Fibroblast of lung (primary cell): ENCODE data around the gene KCNK5. TPM values are rescaled to one million over a fixed set of nuclear protein-coding genes. Genes with fewer than 3 reads are reported as not detected.

Experiments used
- DNase-seq, 2 donors: peaks; one replicate each; pipeline versions ENCODE4 v3.0.0 to v3.0.0-alpha.2; 2010; ENCODE audit warnings: low read depth in 2 of 2
- H2AFZ ChIP-seq: 2 replicates; pipeline ENCODE4 v1.5.1; 2012; ENCODE audit warnings: low read length, control low read depth, inconsistent platforms
- H3K27ac ChIP-seq: 2 replicates; pipeline ENCODE4 v1.5.1; 2011; ENCODE audit warnings: low read length, control low read depth; ENCODE audit not compliant: insufficient read depth
- H3K27me3 ChIP-seq: 2 replicates; pipeline ENCODE4 v1.5.1; 2011; ENCODE audit warnings: mild to moderate bottlenecking, low read length; ENCODE audit not compliant: control insufficient read depth, insufficient read depth
- H3K36me3 ChIP-seq: 2 replicates; pipeline ENCODE4 v1.5.1; 2011; ENCODE audit warnings: low read length; ENCODE audit not compliant: control insufficient read depth, insufficient read depth
- H3K4me1 ChIP-seq: 2 replicates; pipeline ENCODE4 v1.5.1; 2011; ENCODE audit warnings: low read length; ENCODE audit not compliant: control insufficient read depth, insufficient read depth; ENCODE audit errors: extremely low read depth
- H3K4me2 ChIP-seq: 2 replicates; pipeline ENCODE4 v1.5.1; 2011; ENCODE audit warnings: low read length, control low read depth; ENCODE audit not compliant: insufficient read depth; ENCODE audit errors: extremely low read depth
- H3K4me3 ChIP-seq, 4 experiments: fragments of 200-600 bp in 1 of 4; sonication (generic) in 1 of 4; replicated peaks in 1 of 4; 2 replicates each; pipeline ENCODE4 v1.5.1; 2011 to 2016; ENCODE audit warnings: low read length in 4 of 4, low read depth in 3 of 4, mild to moderate bottlenecking in 3 of 4, control low read depth in 2 of 4, inconsistent platforms in 1 of 4, mixed read lengths in 1 of 4; ENCODE audit not compliant: insufficient read depth in 1 of 4; ENCODE audit errors: control extremely low read depth in 1 of 4
- H3K79me2 ChIP-seq: 2 replicates; pipeline ENCODE4 v1.5.1; 2012; ENCODE audit warnings: mild to moderate bottlenecking, low read length, inconsistent platforms; ENCODE audit not compliant: control insufficient read depth, insufficient read depth
- H3K9ac ChIP-seq: 2 replicates; pipeline ENCODE4 v1.5.1; 2011; ENCODE audit warnings: mild to moderate bottlenecking, low read length, control low read depth; ENCODE audit not compliant: insufficient read depth
- H3K9me3 ChIP-seq: 2 replicates; pipeline ENCODE4 v1.5.1; 2012; ENCODE audit warnings: low read depth, low read length; ENCODE audit not compliant: control insufficient read depth, insufficient read depth
- H4K20me1 ChIP-seq: 2 replicates; pipeline ENCODE4 v1.5.1; 2011; ENCODE audit warnings: low read length; ENCODE audit not compliant: control insufficient read depth, insufficient read depth; ENCODE audit errors: extremely low read depth
- EZH2 ChIP-seq: IDR thresholded peaks from 2 replicates; pipeline ENCODE4 v1.5.1; 2012; ENCODE audit warnings: low read length, control low read depth, mild to moderate bottlenecking; ENCODE audit errors: missing control alignments
- polyA plus RNA-seq, 2 donors: library from polyadenylated mRNA; depleted of rRNA in 1 of 2; stranded (reverse) in 1 of 2; unstranded in 1 of 2; fragments of >200 nt; gene quantifications; 2 replicates each; pipeline ENCODE4 v1.2.1, GENCODE V29; 2011 to 2012; ENCODE audit warnings: missing spikeins in 1 of 2
- total RNA-seq: library from RNA; depleted of rRNA; stranded (reverse); fragments of >200 nt; gene quantifications from 2 replicates; pipeline ENCODE4 v1.2.1, GENCODE V29; 2014
- TF ChIP-seq, protein P1 (sequence below), 2 donors: IDR thresholded peaks in 1 of 2; conservative IDR thresholded peaks in 1 of 2; 1 replicate in 1 of 2; 2 replicates in 1 of 2; pipeline ENCODE4 v1.5.1; 2011 to 2012; ENCODE audit warnings: low read length in 2 of 2, control low read depth in 1 of 2, inconsistent platforms in 1 of 2, low read depth in 1 of 2, mild to moderate bottlenecking in 1 of 2

Gene KCNK5
- total and polyA plus RNA-seq, 2 donors (not counting 1 experiment from before 2014, with no cell fraction given): under 0.01 to 0.02 TPM

DNA sequence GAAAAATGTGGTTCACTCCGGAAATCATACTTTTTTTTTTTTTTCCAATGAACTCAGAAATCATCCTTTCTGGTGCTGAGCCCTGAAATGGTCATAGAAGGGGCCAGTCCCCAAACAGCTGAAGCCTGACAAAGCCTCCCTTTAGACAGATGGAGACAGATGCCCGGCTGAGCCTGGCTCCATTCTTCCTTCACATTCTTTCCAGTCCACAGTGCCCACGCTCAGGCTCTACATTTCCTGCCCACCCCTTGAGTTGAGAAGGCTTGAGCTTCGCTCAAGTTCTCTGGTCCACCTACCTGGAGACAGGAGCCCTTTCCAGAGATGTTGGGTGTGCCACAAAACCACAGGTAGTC is 41.2 kb downstream of the KCNK5 start:
- Histone ChIP-seq H3K4me2 (no peak overlapping the region), H4K20me1 (no peaks in the 10 kb centered on the region), H2AFZ (no peak overlapping the region), H3K79me2 (no peaks in the 10 kb centered on the region), H3K27ac (no peak overlapping the region), H3K36me3 (no peaks in the 10 kb centered on the region), H3K9ac (no peak overlapping the region), H3K4me1 (no peaks in the 10 kb centered on the region), H3K9me3 (no peaks in the 10 kb centered on the region), H3K4me3 (no peak overlapping the region), H3K27me3 (no peaks in the 10 kb centered on the region)
- no peak for DNase-seq
- TF ChIP-seq, protein P1, sequence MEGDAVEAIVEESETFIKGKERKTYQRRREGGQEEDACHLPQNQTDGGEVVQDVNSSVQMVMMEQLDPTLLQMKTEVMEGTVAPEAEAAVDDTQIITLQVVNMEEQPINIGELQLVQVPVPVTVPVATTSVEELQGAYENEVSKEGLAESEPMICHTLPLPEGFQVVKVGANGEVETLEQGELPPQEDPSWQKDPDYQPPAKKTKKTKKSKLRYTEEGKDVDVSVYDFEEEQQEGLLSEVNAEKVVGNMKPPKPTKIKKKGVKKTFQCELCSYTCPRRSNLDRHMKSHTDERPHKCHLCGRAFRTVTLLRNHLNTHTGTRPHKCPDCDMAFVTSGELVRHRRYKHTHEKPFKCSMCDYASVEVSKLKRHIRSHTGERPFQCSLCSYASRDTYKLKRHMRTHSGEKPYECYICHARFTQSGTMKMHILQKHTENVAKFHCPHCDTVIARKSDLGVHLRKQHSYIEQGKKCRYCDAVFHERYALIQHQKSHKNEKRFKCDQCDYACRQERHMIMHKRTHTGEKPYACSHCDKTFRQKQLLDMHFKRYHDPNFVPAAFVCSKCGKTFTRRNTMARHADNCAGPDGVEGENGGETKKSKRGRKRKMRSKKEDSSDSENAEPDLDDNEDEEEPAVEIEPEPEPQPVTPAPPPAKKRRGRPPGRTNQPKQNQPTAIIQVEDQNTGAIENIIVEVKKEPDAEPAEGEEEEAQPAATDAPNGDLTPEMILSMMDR (conservative IDR thresholded peaks at IDR 0.05 in 1 of 2, IDR thresholded peaks at IDR 0.05 in 1 of 2; ENCODE audit: low read depth in 1 of 2, low read length in 2 of 2): no peak
- TF ChIP-seq EZH2: no peak

DNA sequence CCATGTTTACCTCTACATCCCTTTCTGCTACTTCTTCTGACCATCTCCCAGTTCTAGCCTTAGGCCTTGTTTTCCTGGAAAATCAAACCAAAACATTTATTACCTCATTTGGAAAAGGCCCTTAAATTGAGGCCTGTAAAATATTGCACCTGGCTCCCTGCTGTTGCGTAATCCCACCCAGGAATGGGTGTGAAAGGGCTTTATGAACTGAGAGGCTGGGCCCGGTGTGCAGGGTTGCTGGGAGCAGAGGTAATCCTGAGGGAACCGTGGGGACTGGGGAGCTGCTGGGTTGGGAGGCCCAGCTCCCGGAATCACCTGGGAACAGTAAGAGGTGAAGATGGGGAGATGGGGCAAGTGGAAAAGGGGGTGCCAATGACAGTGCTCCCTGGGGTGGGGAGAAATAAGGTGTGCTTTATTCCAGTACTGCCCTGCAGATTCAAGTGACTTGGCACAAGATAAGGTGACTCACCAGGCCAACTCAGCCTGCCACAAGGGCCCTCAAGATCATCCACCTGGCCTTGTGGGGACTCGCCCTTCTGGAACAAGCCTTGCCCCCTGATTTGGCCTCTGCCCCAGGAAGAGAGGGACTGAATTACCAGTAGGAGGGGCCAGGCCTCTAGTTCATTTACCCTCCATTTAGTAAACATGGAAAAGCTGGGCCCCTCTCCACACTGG is 44.2 kb downstream of the KCNK5 start:
- Histone ChIP-seq H3K79me2 (no peaks in the 10 kb centered on the region), H3K9me3 (no peaks in the 10 kb centered on the region), H3K9ac (no peak overlapping the region), H3K27me3 (no peaks in the 10 kb centered on the region), H3K36me3 (no peaks in the 10 kb centered on the region), H3K27ac (no peak overlapping the region), H4K20me1 (no peaks in the 10 kb centered on the region), H3K4me1 (no peaks in the 10 kb centered on the region), H2AFZ (no peak overlapping the region), H3K4me2 (no peak overlapping the region), H3K4me3 (no peak overlapping the region)
- DNase-seq: no peak
- TF ChIP-seq, protein P1 (conservative IDR thresholded peaks at IDR 0.05 in 1 of 2, IDR thresholded peaks at IDR 0.05 in 1 of 2; ENCODE audit: low read depth in 1 of 2, low read length in 2 of 2): no peak
- no peak for TF ChIP-seq EZH2

DNA sequence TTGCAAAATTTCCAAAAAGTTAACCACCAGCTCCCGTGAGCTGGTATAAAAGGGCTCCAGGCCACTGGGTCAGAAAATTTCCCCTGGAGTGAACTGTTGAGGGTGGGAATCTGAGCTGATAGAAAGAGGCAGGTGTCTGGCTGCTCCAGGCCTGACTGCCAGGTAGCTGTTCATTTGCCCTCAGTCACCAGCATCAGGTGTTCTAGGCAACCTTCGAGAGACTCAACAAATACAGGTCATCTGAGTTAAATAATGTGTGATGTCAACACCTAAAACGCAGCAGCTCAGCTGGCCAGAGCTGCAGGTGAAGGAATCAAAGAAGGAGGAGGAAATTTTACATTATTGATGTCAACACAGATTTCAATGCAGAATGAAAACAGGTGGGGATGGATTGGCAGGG is 46.7 kb downstream of the KCNK5 start:
- Histone ChIP-seq H3K9me3 (no peaks in the 10 kb centered on the region), H3K79me2 (no peaks in the 10 kb centered on the region), H3K4me3 (no peak overlapping the region), H4K20me1 (no peaks in the 10 kb centered on the region), H3K36me3 (no peaks in the 10 kb centered on the region), H3K27ac (no peak overlapping the region), H3K27me3 (no peaks in the 10 kb centered on the region), H3K4me1 (no peaks in the 10 kb centered on the region), H2AFZ (no peak overlapping the region), H3K4me2 (no peak overlapping the region), H3K9ac (no peak overlapping the region)
- TF ChIP-seq, protein P1 (conservative IDR thresholded peaks at IDR 0.05 in 1 of 2, IDR thresholded peaks at IDR 0.05 in 1 of 2; ENCODE audit: low read depth in 1 of 2, low read length in 2 of 2): no peak
- no peak for TF ChIP-seq EZH2
- DNase-seq: no peak
